ENCODE data around the gene SETMAR.

The SETMAR gene

GRCh38 chr3:4355401-4356219 lies 52.4 kb downstream of the SETMAR start:
- Histone ChIP-seq H3K4me2 (ENCODE audit: insufficient read depth, low read length) (no peak overlapping the region), H3K9ac (ENCODE audit: low read depth, low read length) (no peak overlapping the region), H3K27ac (ENCODE audit: low read length) (no peak overlapping the region), H3K27me3 (ENCODE audit: insufficient read depth, low read length, poor library complexity) (no peaks in the 10 kb centered on the region), H2AFZ (ENCODE audit: low read depth, low read length) (no peak overlapping the region), H3K9me3 (ENCODE audit: insufficient read depth, low read length, severe bottlenecking) (no peaks in the 10 kb centered on the region), H3K36me3 (ENCODE audit: insufficient read depth, low read length) (no peaks in the 10 kb centered on the region), H4K20me1 (ENCODE audit: insufficient read depth, low read length) (no peaks in the 10 kb centered on the region), H3K79me2 (ENCODE audit: insufficient read depth, low read length) (no peaks in the 10 kb centered on the region), H3K4me1 (ENCODE audit: insufficient read depth, low read length) (no peaks in the 10 kb centered on the region), H3K4me3 (ENCODE audit: low read depth in 1 of 2, low read length in 2 of 2) (no peak overlapping the region)
- no peak for TF ChIP-seq EZH2 (IDR thresholded peaks at IDR 0.05; ENCODE audit: borderline replicate concordance, low read depth, low read length, severe bottlenecking)
- no peak for TF ChIP-seq CTCF (IDR thresholded peaks at IDR 0.05; ENCODE audit: borderline replicate concordance, extremely low read depth, low read length, poor library complexity, severe bottlenecking)
- ATAC-seq (ENCODE audit: insufficient read depth, low read depth) (no peak), DNase-seq (no peak)

DNA sequence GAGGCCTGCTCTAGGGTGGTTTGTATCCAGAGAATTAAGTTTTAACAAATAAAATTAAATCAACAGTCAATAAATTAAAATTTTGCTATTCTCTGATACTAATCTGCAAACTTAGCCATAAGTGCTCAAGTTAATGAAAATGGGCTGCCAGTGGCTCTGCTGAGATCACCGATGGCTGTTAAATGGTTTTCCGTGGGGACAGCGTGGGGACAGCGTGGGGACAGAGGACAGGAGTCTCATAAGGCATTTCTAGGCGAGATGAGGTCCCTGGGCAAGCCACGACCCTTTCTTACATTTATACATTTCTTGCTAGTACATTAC lies 53.0 kb downstream of the SETMAR start:
- Histone ChIP-seq H3K4me1 (ENCODE audit: insufficient read depth, low read length) (no peaks in the 10 kb centered on the region), H3K27me3 (ENCODE audit: insufficient read depth, low read length, poor library complexity) (no peaks in the 10 kb centered on the region), H3K27ac (ENCODE audit: low read length) (no peak overlapping the region), H3K9ac (ENCODE audit: low read depth, low read length) (no peak overlapping the region), H2AFZ (ENCODE audit: low read depth, low read length) (no peak overlapping the region), H3K4me3 (ENCODE audit: low read depth in 1 of 2, low read length in 2 of 2) (no peak overlapping the region), H4K20me1 (ENCODE audit: insufficient read depth, low read length) (no peaks in the 10 kb centered on the region), H3K4me2 (ENCODE audit: insufficient read depth, low read length) (no peak overlapping the region), H3K79me2 (ENCODE audit: insufficient read depth, low read length) (no peaks in the 10 kb centered on the region), H3K9me3 (ENCODE audit: insufficient read depth, low read length, severe bottlenecking) (no peaks in the 10 kb centered on the region), H3K36me3 (ENCODE audit: insufficient read depth, low read length) (no peaks in the 10 kb centered on the region)
- DNase-seq, result no peak
- no peak for ATAC-seq (ENCODE audit: insufficient read depth, low read depth)
- TF ChIP-seq EZH2 (IDR thresholded peaks at IDR 0.05; ENCODE audit: borderline replicate concordance, low read depth, low read length, severe bottlenecking) (no peak), CTCF (IDR thresholded peaks at IDR 0.05; ENCODE audit: borderline replicate concordance, extremely low read depth, low read length, poor library complexity, severe bottlenecking) (no peak)

DNA sequence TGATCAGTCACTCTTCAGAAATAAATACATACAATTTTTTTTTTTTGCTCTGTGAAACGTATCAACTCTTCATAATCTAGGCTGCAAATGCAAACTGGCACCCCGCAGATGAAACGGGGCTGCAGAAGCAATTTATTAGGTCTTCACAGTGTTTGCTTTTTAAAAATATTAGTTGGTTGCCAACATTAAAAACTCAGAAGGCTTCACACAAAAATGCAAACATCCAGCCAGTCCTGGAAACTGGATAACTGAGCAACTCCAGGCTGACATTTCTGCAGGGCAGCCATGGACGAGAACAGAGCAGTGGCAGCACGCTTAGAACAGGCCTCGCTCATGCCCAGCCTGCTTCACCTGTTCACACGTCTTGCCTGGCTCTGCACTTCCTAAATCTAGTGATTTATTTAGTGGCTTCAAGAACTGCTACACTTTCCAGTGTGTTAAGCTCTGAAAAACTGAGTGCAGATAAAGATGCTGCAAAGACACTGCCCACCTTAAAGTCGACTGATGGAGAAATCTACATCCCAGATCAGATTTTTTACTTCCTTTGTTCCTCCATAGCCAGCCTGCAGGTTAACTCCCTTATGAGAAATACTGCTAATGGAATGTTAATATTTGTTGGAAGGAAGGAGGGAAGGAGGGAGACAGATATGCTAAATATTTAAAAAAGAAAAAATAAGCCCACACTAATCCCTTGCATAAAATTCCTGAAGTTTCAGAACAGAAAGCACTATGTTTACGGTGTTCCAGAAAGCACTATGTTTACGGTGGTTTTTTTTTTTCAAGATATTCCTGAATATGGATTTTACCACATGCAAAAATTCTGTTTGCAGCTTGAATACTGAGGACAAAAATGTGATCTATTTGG lies 53.6 kb downstream of the SETMAR start:
- Histone ChIP-seq H2AFZ (ENCODE audit: low read depth, low read length) (no peak overlapping the region), H3K9ac (ENCODE audit: low read depth, low read length) (no peak overlapping the region), H3K4me3 (ENCODE audit: low read depth in 1 of 2, low read length in 2 of 2) (no peak overlapping the region), H3K79me2 (ENCODE audit: insufficient read depth, low read length) (no peaks in the 10 kb centered on the region), H3K9me3 (ENCODE audit: insufficient read depth, low read length, severe bottlenecking) (no peaks in the 10 kb centered on the region), H3K36me3 (ENCODE audit: insufficient read depth, low read length) (no peaks in the 10 kb centered on the region; the same call in 1 of the 2 replicates), H3K27me3 (ENCODE audit: insufficient read depth, low read length, poor library complexity) (no peaks in the 10 kb centered on the region), H4K20me1 (ENCODE audit: insufficient read depth, low read length) (no peaks in the 10 kb centered on the region), H3K4me1 (ENCODE audit: insufficient read depth, low read length) (no peaks in the 10 kb centered on the region), H3K27ac (ENCODE audit: low read length) (no peak overlapping the region), H3K4me2 (ENCODE audit: insufficient read depth, low read length) (no peak overlapping the region)
- no peak for ATAC-seq (ENCODE audit: insufficient read depth, low read depth)
- TF ChIP-seq EZH2 (IDR thresholded peaks at IDR 0.05; ENCODE audit: borderline replicate concordance, low read depth, low read length, severe bottlenecking) (no peak), CTCF (IDR thresholded peaks at IDR 0.05; ENCODE audit: borderline replicate concordance, extremely low read depth, low read length, poor library complexity, severe bottlenecking) (no peak)
- DNase-seq, result no peak

Data from DND-41 (cell line).